Type B pancreatic cell (in vitro differentiated cells): ENCODE data around the gene ZC2HC1C. TPM values are rescaled to one million over a fixed set of nuclear protein-coding genes. Genes with fewer than 3 reads are reported as not detected.
"Not testable (repeated sequence)": the region's sequence is repeated elsewhere in the genome, so short reads cannot be mapped to it uniquely, and the experiment has no call there.

Source experiments
- DNase-seq: peaks from one replicate; pipeline ENCODE4 v3.0.0; 2021; ENCODE audit warnings: mixed read lengths; ENCODE audit not compliant: unreplicated experiment; ENCODE audit errors: extremely low spot score
- H3K27ac Mint-ChIP-seq: 2 replicates; pipeline ENCODE4 v1.8.0; 2021; ENCODE audit warnings: mild to moderate bottlenecking, mixed read lengths
- H3K27me3 Mint-ChIP-seq: 2 replicates; pipeline ENCODE4 v1.8.0; 2021; ENCODE audit warnings: mixed read lengths
- H3K36me3 Mint-ChIP-seq: 2 replicates; pipeline ENCODE4 v1.8.0; 2021; ENCODE audit warnings: mixed read lengths
- H3K4me1 Mint-ChIP-seq: one replicate; pipeline ENCODE4 v1.8.0; 2021; ENCODE audit warnings: mixed read lengths; ENCODE audit not compliant: unreplicated experiment
- H3K4me3 Mint-ChIP-seq: 2 replicates; pipeline ENCODE4 v1.8.0; 2021; ENCODE audit warnings: mild to moderate bottlenecking, mixed read lengths
- H3K9me3 Mint-ChIP-seq: 2 replicates; pipeline ENCODE4 v1.8.0; 2021; ENCODE audit warnings: mixed read lengths
- total RNA-seq: library from RNA; stranded (reverse); gene quantifications from 2 replicates; pipeline ENCODE4 v1.2.1, GENCODE V29; 2021; ENCODE audit warnings: low replicate concordance
- TF ChIP-seq, protein P1 (sequence below): fragments of 200-600 bp; sonication (generic); conservative IDR thresholded peaks from 2 replicates; pipeline ENCODE4 v1.5.0; 2021; ENCODE audit warnings: antibody characterized with exemption, mild to moderate bottlenecking

The ZC2HC1C gene
- total RNA-seq, 1 donor from 2014 or later, result 3.7 TPM

DNA sequence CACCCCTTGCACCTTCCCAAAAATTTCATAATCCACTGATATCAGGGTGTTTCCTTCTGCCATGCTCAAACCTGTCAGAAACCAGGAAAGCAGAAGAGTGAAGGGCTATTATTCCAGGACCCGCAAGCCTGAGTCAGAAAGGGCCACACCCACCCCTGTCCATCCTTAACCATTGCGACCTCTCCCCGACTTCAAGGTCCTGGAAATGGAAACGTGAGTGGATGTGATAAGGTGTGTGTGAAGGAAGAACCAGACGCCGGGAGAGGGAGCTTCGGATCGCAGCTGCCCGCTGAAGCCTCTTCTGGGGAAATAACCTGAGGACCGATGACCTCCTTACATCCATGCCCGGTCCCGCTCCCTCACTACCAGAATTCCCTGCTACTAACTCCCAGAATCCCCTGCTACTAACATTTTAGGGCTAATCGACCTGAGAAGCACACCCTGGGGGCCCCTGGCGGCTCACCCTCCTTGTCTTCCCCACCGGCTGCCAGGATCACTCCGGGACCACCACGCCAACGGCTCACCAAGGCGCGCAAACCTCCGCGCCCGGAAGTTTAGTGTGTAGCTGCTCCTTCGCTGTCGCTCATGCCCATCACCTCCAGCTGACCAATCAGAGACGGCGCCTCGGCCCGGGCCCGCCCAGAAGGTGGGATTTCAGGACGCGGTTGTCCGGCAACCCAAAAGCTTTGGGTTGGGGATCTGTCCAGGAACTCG lies 5.8 kb upstream of the ZC2HC1C start, which contains the start of gene ACYP1:
Gene ACYP1, minus strand, starts transcription at position 534 of the 714 bp plus-strand sequence. Its CDS starts 471 bp downstream, at position 63.
- Mint-ChIP-seq H3K4me3 (peak within 1 kb of the TSS; percentile 99), H3K27ac (peak within 1 kb of the TSS; percentile 89), H3K27me3 (no peaks in the 10 kb centered on the region), H3K4me1 (peaks cover 17% of the 10 kb centered on the region), H3K9me3 (peaks cover under 1% of the 10 kb centered on the region), H3K36me3 (peaks cover 10% of the 10 kb centered on the region)
- DNase-seq, result peak; percentile 95
- TF ChIP-seq, protein P1, sequence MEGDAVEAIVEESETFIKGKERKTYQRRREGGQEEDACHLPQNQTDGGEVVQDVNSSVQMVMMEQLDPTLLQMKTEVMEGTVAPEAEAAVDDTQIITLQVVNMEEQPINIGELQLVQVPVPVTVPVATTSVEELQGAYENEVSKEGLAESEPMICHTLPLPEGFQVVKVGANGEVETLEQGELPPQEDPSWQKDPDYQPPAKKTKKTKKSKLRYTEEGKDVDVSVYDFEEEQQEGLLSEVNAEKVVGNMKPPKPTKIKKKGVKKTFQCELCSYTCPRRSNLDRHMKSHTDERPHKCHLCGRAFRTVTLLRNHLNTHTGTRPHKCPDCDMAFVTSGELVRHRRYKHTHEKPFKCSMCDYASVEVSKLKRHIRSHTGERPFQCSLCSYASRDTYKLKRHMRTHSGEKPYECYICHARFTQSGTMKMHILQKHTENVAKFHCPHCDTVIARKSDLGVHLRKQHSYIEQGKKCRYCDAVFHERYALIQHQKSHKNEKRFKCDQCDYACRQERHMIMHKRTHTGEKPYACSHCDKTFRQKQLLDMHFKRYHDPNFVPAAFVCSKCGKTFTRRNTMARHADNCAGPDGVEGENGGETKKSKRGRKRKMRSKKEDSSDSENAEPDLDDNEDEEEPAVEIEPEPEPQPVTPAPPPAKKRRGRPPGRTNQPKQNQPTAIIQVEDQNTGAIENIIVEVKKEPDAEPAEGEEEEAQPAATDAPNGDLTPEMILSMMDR, result no peak

DNA sequence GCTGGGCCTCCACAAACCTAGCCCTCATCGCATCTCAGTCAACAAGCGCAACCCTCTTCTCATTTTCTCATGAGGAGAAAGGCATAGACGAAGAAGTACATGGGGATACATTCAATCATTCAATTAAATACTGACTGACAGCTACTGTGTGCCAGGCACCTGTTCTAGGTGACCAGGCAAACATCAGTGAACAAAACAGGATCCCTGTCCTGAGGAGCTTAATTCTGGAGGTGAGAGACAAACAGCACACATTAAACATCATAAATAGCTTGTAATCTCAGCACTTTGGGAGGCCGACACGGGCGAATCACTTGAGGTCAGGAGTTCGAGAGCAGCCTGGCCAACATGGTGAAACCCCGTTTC lies 5.3 kb upstream of the ZC2HC1C start:
- peaks cover 9% of the 10 kb centered on the region for H3K36me3 Mint-ChIP-seq
- peak overlapping the region; percentile 99 for H3K4me3 Mint-ChIP-seq
- peak overlapping the region; percentile 89 for H3K27ac Mint-ChIP-seq
- H3K4me1 Mint-ChIP-seq, result peaks cover 16% of the 10 kb centered on the region
- TF ChIP-seq, protein P1, result no peak
- no peak for DNase-seq
- H3K27me3 Mint-ChIP-seq, result no peaks in the 10 kb centered on the region
- no peaks in the 10 kb centered on the region for H3K9me3 Mint-ChIP-seq

DNA sequence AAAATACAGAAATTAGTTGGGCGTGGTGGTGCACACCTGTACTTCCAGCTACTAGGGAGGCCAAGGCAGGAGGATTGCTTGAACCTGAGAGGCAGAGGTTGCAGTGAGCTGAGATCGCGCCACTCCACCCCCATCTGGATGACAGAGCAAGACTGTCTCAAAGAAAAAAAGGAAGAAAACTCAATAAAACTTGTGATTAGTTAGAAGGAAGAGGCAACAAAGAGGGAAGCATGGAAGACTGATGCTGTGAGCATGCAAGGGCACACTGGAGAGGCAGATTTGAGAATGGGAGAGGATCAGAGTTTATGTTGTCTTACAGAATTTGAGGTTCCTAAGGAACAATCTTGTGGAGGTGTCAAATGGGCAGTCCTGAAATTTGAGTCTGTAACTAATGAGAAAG lies 2.8 kb upstream of the ZC2HC1C start:
- no peaks in the 10 kb centered on the region for H3K27me3 Mint-ChIP-seq
- DNase-seq, result no peak
- H3K9me3 Mint-ChIP-seq, result no peaks in the 10 kb centered on the region
- H3K36me3 Mint-ChIP-seq, result no peaks in the 10 kb centered on the region
- H3K27ac Mint-ChIP-seq, result no peak overlapping the region
- no peak overlapping the region for H3K4me3 Mint-ChIP-seq
- H3K4me1 Mint-ChIP-seq, result peaks cover 26% of the 10 kb centered on the region
- TF ChIP-seq, protein P1, result no peak

DNA sequence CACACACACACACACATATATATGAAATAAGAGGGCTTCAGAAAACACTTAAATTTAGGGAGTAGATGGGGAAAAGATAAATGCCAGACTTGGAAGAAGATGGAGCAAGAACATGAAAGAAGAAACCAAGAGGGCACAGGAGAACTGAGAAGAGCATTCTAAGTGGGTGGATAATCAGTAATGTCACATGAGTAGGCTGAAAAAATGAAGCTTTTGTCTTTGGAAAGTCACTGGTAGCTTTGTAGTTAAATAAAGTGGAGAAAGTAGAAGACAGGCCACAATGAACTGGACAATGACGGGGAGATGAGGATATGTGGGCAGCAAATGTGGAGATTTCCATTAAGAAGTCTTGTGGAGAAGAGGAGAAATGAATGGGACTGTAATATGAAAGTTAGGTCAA lies 2.2 kb upstream of the ZC2HC1C start:
- Mint-ChIP-seq H3K27ac (no peak overlapping the region), H3K36me3 (no peaks in the 10 kb centered on the region), H3K9me3 (no peaks in the 10 kb centered on the region), H3K4me1 (peaks cover 26% of the 10 kb centered on the region), H3K4me3 (no peak overlapping the region), H3K27me3 (no peaks in the 10 kb centered on the region)
- DNase-seq, result no peak
- TF ChIP-seq, protein P1, result no peak

DNA sequence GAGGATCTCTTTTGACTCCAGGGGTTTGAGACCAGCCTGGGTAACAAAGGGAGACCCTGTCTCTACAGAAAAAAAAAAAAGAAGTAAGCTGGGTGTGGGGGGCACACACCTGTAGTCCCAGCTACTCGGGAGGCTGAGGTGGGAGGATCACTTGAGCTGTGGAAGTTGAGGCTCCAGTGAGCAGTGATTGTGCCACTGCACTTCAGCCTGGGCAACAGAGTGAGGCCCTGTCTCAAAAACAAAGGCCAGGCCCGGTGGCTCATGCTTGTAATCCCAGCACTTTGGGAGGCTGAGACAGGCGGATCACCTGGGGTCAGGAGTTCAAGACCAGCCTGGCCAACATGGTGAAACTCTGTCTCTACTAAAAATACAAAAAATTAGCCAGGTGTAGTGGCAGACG lies 1.7 kb upstream of the ZC2HC1C start:
- not testable (repeated sequence) for H3K27me3 Mint-ChIP-seq, H3K36me3 Mint-ChIP-seq, H3K4me3 Mint-ChIP-seq, H3K9me3 Mint-ChIP-seq, DNase-seq, H3K27ac Mint-ChIP-seq
- peaks cover 25% of the 10 kb centered on the region for H3K4me1 Mint-ChIP-seq

DNA sequence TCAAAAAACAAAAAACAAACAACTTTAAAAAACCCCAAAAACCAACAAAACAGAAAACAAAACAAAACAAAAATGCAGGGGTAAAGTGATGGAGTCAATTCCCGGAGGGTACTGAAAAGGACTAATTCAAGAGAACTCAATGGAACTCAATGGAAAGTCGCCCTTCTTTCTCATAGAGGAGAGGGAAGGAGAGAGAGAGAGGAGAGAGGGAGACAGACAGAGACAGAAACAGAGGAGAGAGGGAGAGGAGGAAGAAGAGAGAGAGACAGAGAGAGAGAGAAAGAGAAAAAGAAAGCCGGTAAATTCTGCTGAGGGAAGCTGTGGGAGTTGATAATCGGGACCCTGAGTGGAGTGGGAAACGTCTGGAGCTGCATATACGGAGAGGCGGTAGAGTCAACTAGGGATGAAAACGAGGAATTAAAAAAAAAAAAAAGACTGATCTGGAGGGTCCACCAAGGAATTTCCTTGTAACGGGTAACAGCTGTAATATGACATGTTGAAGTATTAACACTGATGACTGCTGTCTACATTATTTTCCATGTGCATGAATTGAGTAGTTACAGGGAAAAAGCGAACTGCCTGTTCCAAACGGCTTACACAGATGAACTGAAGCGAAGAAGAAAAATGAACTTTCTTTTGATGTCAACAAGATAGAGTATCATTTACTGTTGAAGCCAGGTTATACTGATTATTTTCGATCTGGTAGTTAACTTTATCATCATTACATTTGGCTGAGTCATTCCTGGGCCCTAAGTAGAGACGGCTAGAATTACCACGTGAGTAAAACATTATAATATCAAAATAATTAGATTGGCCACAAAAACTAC lies 934 bp upstream of the ZC2HC1C start:
- H3K4me3 Mint-ChIP-seq, result no peak overlapping the region
- DNase-seq, result no peak
- no peaks in the 10 kb centered on the region for H3K27me3 Mint-ChIP-seq

More for the DNA sequence above, 934 bp upstream of the ZC2HC1C start:
- Mint-ChIP-seq H3K36me3 (no peaks in the 10 kb centered on the region), H3K4me1 (peaks cover 18% of the 10 kb centered on the region), H3K9me3 (no peaks in the 10 kb centered on the region), H3K27ac (no peak overlapping the region)
- TF ChIP-seq, protein P1, result no peak
